Endothelial cell of umbilical vein (primary cell): ENCODE measurements around the gene TNFRSF1B. TPM values are rescaled to one million over a fixed set of nuclear protein-coding genes. Genes with fewer than 3 reads are reported as not detected.

Experiments used
- BruUV-seq: library from RNA; stranded (reverse); fragments of 400-500 nt; replicated peaks from 2 replicates; lab custom pipeline; 2021; lab: Mats Ljungman, UMichigan
- CTCF ChIA-PET: fragments of 300-600, 350-600 bp; sonication (Branson Sonifier 250); formaldehyde crosslinking; loops from one replicate; lab custom pipeline; 2021; ENCODE audit warnings: antibody characterized with exemption, inconsistent platforms; lab: Charles Lee
- POLR2A ChIA-PET: fragments of 300-600, 350-600 bp; sonication (Branson Sonifier 250); formaldehyde crosslinking; loops from one replicate; lab custom pipeline; 2021; ENCODE audit warnings: antibody characterized with exemption, inconsistent platforms; lab: Charles Lee
- DNase-seq: peaks from one replicate; pipeline ENCODE4 v3.0.0-alpha.2; 2011; ENCODE audit warnings: low read depth, low spot score
- FAIRE-seq: peaks from 2 replicates; lab custom pipeline; 2011; peaks lifted over from hg19 to GRCh38; lab: Jason Lieb, UNC
- H2AFZ ChIP-seq: 2 replicates; pipeline ENCODE4 v1.6.0; 2012; ENCODE audit warnings: low read depth, low read length, control low read depth, inconsistent platforms
- H3K27ac ChIP-seq: 2 replicates; pipeline ENCODE4 v1.5.1; 2011; ENCODE audit warnings: low read depth, mild to moderate bottlenecking, control low read depth, low read length, moderate library complexity; ENCODE audit not compliant: insufficient read depth
- H3K27me3 ChIP-seq, 2 experiments: 2 replicates each; pipeline versions ENCODE4 v1.6.0 to v1.6.1; 2011; ENCODE audit warnings: low read length in 2 of 2, mixed read lengths in 1 of 2; ENCODE audit not compliant: control insufficient read depth in 2 of 2, insufficient read depth in 2 of 2
- H3K36me3 ChIP-seq, 2 experiments: 2 replicates in 1 of 2; 3 replicates in 1 of 2; pipeline ENCODE4 v1.5.1; 2011; ENCODE audit warnings: low read length in 2 of 2, mild to moderate bottlenecking in 1 of 2, moderate library complexity in 1 of 2; ENCODE audit not compliant: control insufficient read depth in 2 of 2, insufficient read depth in 2 of 2; ENCODE audit errors: extremely low read depth in 1 of 2
- H3K4me1 ChIP-seq: 3 replicates; pipeline ENCODE4 v1.5.1; 2011; ENCODE audit warnings: mild to moderate bottlenecking, low read length; ENCODE audit not compliant: control insufficient read depth, insufficient read depth; ENCODE audit errors: extremely low read depth
- H3K4me2 ChIP-seq: 2 replicates; pipeline ENCODE4 v1.6.1; 2011; ENCODE audit warnings: low read length, control low read depth, mixed read lengths; ENCODE audit not compliant: insufficient read depth
- H3K4me3 ChIP-seq, 3 experiments: fragments of 200-600 bp in 1 of 3; sonication (generic), shearing (Covaris generic) in 1 of 3; replicated peaks in 1 of 3; 2 replicates each; pipeline ENCODE4 v1.5.1; 2011 to 2016; ENCODE audit warnings: control low read depth in 3 of 3, low read length in 3 of 3, mild to moderate bottlenecking in 2 of 3, inconsistent platforms in 1 of 3, low read depth in 1 of 3, moderate library complexity in 1 of 3; ENCODE audit not compliant: insufficient read depth in 1 of 3
- H3K79me2 ChIP-seq: 2 replicates; pipeline ENCODE4 v1.6.0; 2012; ENCODE audit warnings: low read length, inconsistent platforms; ENCODE audit not compliant: control insufficient read depth, insufficient read depth
- H3K9ac ChIP-seq: replicated peaks from 2 replicates; pipeline ENCODE3; 2011; ENCODE audit warnings: low read length, control low read depth; ENCODE audit not compliant: insufficient read depth; ENCODE audit errors: extremely low read depth
- H3K9me1 ChIP-seq: replicated peaks from 3 replicates; pipeline ENCODE4 v1.6.0; 2011; ENCODE audit warnings: mild to moderate bottlenecking, low read length; ENCODE audit not compliant: control insufficient read depth, insufficient read depth; ENCODE audit errors: extremely low read depth
- H3K9me3 ChIP-seq: replicated peaks from 2 replicates; pipeline ENCODE4 v1.5.1; 2012; ENCODE audit warnings: low read length, inconsistent platforms; ENCODE audit not compliant: control insufficient read depth, insufficient read depth
- H4K20me1 ChIP-seq: replicated peaks from 2 replicates; pipeline ENCODE3; 2011; ENCODE audit warnings: mild to moderate bottlenecking, low read length; ENCODE audit not compliant: control insufficient read depth, insufficient read depth; ENCODE audit errors: extremely low read depth
- CTCF ChIP-seq, 2 donors: IDR thresholded peaks; 1 replicate in 1 of 2; 2 replicates in 1 of 2; pipeline ENCODE4 v1.5.1; 2011; ENCODE audit warnings: low read length in 2 of 2, mild to moderate bottlenecking in 2 of 2, moderate library complexity in 2 of 2, control low read depth in 1 of 2, inconsistent platforms in 1 of 2, low read depth in 1 of 2; ENCODE audit not compliant: insufficient read depth in 1 of 2; ENCODE audit errors: extremely low read depth in 1 of 2
- EZH2 ChIP-seq: IDR thresholded peaks from 2 replicates; pipeline ENCODE4 v1.6.1; 2012; ENCODE audit warnings: borderline replicate concordance, low read depth, mild to moderate bottlenecking, moderate library complexity, low read length, inconsistent platforms; ENCODE audit not compliant: severe bottlenecking
- FOS ChIP-seq: IDR thresholded peaks from 2 replicates; pipeline ENCODE4 v1.6.1; 2011; ENCODE audit warnings: mild to moderate bottlenecking, low read length, moderate library complexity, borderline replicate concordance; ENCODE audit not compliant: insufficient read depth
- GATA2 ChIP-seq: IDR thresholded peaks from 2 replicates; pipeline ENCODE4 v1.7.0; 2011; ENCODE audit warnings: low read depth, mild to moderate bottlenecking, moderate library complexity, mixed read lengths, low read length; ENCODE audit not compliant: insufficient read length, insufficient read depth
- JUN ChIP-seq: IDR thresholded peaks from 2 replicates; pipeline ENCODE4 v1.6.1; 2011; ENCODE audit warnings: borderline replicate concordance, low read depth; ENCODE audit not compliant: insufficient read length, insufficient read depth
- MAX ChIP-seq: IDR thresholded peaks from 2 replicates; pipeline ENCODE4 v1.6.1; 2011; ENCODE audit not compliant: insufficient read depth, insufficient read length
- MYC ChIP-seq: IDR thresholded peaks from one replicate; pipeline ENCODE4 v1.6.1; 2011; ENCODE audit warnings: mild to moderate bottlenecking, low read depth, low read length
- POLR2A ChIP-seq: IDR thresholded peaks from 2 replicates; pipeline ENCODE4 v1.6.1; 2012; ENCODE audit warnings: low read depth, mild to moderate bottlenecking, control low read depth, low read length
- POLR2AphosphoS5 ChIP-seq: IDR thresholded peaks from 2 replicates; pipeline ENCODE4 v1.6.1; 2012; ENCODE audit warnings: low read depth, mild to moderate bottlenecking, control low read depth, low read length, moderate library complexity; ENCODE audit not compliant: insufficient read depth
- dilution Hi-C: fragments of 300-500 bp; cut with MboI; formaldehyde crosslinking; loops from one replicate; pipeline ENCODE4 v1.15.0; 2019; ENCODE audit warnings: low sequenced_read_pairs; ENCODE audit not compliant: extremely low pct_ligation_motif_present
- intact Hi-C: fragments of 100-400 bp; cut with micrococcal nuclease; formaldehyde crosslinking; loops from one replicate; pipeline ENCODE4 v1.10.0; 2022
- polyA plus RNA-seq, 4 experiments: library from polyadenylated mRNA; depleted of rRNA in 3 of 4; stranded (reverse) in 3 of 4; unstranded in 1 of 4; fragments of >200 nt; gene quantifications; 2 replicates each; pipeline versions ENCODE4 v1.2.1 to v1.2.3, GENCODE V29; 2011 to 2012; ENCODE audit warnings: missing spikeins in 1 of 4
- total RNA-seq: library from RNA; stranded (reverse); gene quantifications from 2 replicates; pipeline ENCODE4 v1.2.3, GENCODE V29; 2021

The TNFRSF1B gene
- total and polyA plus RNA-seq, 2 donors (not counting 3 experiments of a cell fraction or from before 2014, with no cell fraction given) = 53.6 to 65.9 TPM

GRCh38 chr1:12232221-12232620 is 65.4 kb downstream of the TNFRSF1B start:
- Histone ChIP-seq H3K79me2 (peaks cover 16% of the 10 kb centered on the region), H3K9ac (no peak overlapping the region), H3K27ac (no peak overlapping the region), H2AFZ (no peak overlapping the region), H3K4me3 (no peak overlapping the region), H4K20me1 (no peaks in the 10 kb centered on the region), H3K9me1 (no peaks in the 10 kb centered on the region), H3K36me3 (peaks cover 0 to 2% of the 10 kb centered on the region in 2 experiments), H3K9me3 (no peaks in the 10 kb centered on the region), H3K4me2 (no peak overlapping the region), H3K4me1 (peaks cover 6% of the 10 kb centered on the region), H3K27me3 (no peaks in the 10 kb centered on the region)
- no peak for DNase-seq
- BruUV-seq = no TSS peak
- no peak for TF ChIP-seq JUN
- no peak for TF ChIP-seq POLR2AphosphoS5
- TF ChIP-seq POLR2A = no peak
- TF ChIP-seq EZH2 = no peak
- TF ChIP-seq MAX = no peak
- TF ChIP-seq MYC = no peak
- no peak for TF ChIP-seq FOS
- TF ChIP-seq CTCF (IDR thresholded peaks at IDR 0.05; ENCODE audit: extremely low read depth in 1 of 2, insufficient read depth in 1 of 2, low read depth in 1 of 2, low read length in 2 of 2) = no peak
- no peak for TF ChIP-seq GATA2
- intact Hi-C loops (no loop called here), dilution Hi-C loops (no loop called here)
- ChIA-PET CTCF (interaction anchor here (2.7 kb wide), 1 partner anchor 107 kb away, joined by 13 read pairs; no protein-coding TSS in a partner anchor), POLR2A (no interaction called here)
- FAIRE-seq = no peak
